HG02623 (cell line): ENCODE data around the gene GNB5.
"Not testable (repeated sequence)": the region's sequence is repeated elsewhere in the genome, so short reads cannot be mapped to it uniquely, and the experiment has no call there.

Experiments
- ATAC-seq: cut with Tn5 transposase; IDR thresholded peaks from one replicate; pipeline ENCODE4 v1.9.1; 2021; ENCODE audit warnings: moderate library complexity; ENCODE audit not compliant: unreplicated experiment

GNB5 gene

GRCh38 chr15:52171807-52172206 is 19.4 kb downstream of the GNB5 start:
- no peak for ATAC-seq

- ATAC-seq: no peak
Observed at GRCh38 chr15:52171386-52171785, 19.8 kb downstream of the GNB5 start.

GRCh38 chr15:52170199-52170598 is 21.0 kb downstream of the GNB5 start:
- ATAC-seq: not testable (repeated sequence)

GRCh38 chr15:52165494-52166131 is 25.6 kb downstream of the GNB5 start:
- not testable (repeated sequence) for ATAC-seq

GRCh38 chr15:52164631-52165265 is 26.4 kb downstream of the GNB5 start:
- no peak for ATAC-seq

GRCh38 chr15:52163321-52164190 is 27.6 kb downstream of the GNB5 start:
- no peak for ATAC-seq

GRCh38 chr15:52162876-52163275 is 28.3 kb downstream of the GNB5 start:
- no peak for ATAC-seq

GRCh38 chr15:52162260-52162659 is 28.9 kb downstream of the GNB5 start:
- no peak for ATAC-seq

GRCh38 chr15:52161406-52161966 is 29.7 kb downstream of the GNB5 start:
- no peak for ATAC-seq

- no peak for ATAC-seq
Observed at GRCh38 chr15:52159645-52160044, 31.5 kb downstream of the GNB5 start.

GRCh38 chr15:52158084-52158765 is 33.0 kb downstream of the GNB5 start:
- ATAC-seq: no peak

GRCh38 chr15:52155878-52156277 is 35.3 kb downstream of the GNB5 start:
- no peak for ATAC-seq

- ATAC-seq: no peak
Observed at GRCh38 chr15:52154896-52155865, 36.0 kb downstream of the GNB5 start.

GRCh38 chr15:52153900-52154895 is 37.0 kb downstream of the GNB5 start:
- no peak for ATAC-seq

- no peak for ATAC-seq
Observed at GRCh38 chr15:52151353-52151752, 39.8 kb downstream of the GNB5 start.

GRCh38 chr15:52150871-52151270 is 40.3 kb downstream of the GNB5 start:
- ATAC-seq: no peak

GRCh38 chr15:52150043-52150825 is 41.0 kb downstream of the GNB5 start:
- no peak for ATAC-seq

GRCh38 chr15:52148403-52148802 is 42.8 kb downstream of the GNB5 start:
- no peak for ATAC-seq
